GM23338 (cell line): ENCODE data around the gene ISG15.

Experiments
- EZH2 ChIP-seq: fragments of 200-600 bp; sonication (generic); IDR thresholded peaks from one replicate; pipeline ENCODE4 v1.8.0; 2017; ENCODE audit warnings: antibody characterized with exemption, mild to moderate bottlenecking, low read depth; ENCODE audit not compliant: unreplicated experiment
- EZH2phosphoT487 ChIP-seq: fragments of 200-600 bp; sonication (generic); IDR thresholded peaks from one replicate; pipeline ENCODE4 v1.8.1; 2018; ENCODE audit warnings: antibody characterized with exemption; ENCODE audit not compliant: unreplicated experiment
- POLR2AphosphoS5 ChIP-seq: IDR thresholded peaks from 2 replicates; pipeline ENCODE4 v1.6.1; 2016; ENCODE audit warnings: antibody characterized with exemption, low read depth
- ZNF114 ChIP-seq: fragments of 250-450 bp; sonication (Bioruptor Pico); IDR thresholded peaks from 2 replicates; pipeline ENCODE4 v1.5.0; 2020; ENCODE audit warnings: mild to moderate bottlenecking, moderate library complexity
- ZNF331 ChIP-seq: fragments of 250-450 bp; sonication (Bioruptor Pico); IDR thresholded peaks from 2 replicates; pipeline ENCODE4 v1.5.0; 2020; ENCODE audit warnings: low read depth, mild to moderate bottlenecking, moderate library complexity
- TF ChIP-seq, protein P1 (sequence below), 2 experiments: fragments of 200-600 bp in 1 of 2; sonication (generic) in 1 of 2; conservative IDR thresholded peaks; 2 replicates each; pipeline versions ENCODE4 v1.5.1 to v1.6.1; 2016 to 2017; ENCODE audit warnings: antibody characterized with exemption in 2 of 2, low read depth in 2 of 2, mild to moderate bottlenecking in 2 of 2, moderate library complexity in 1 of 2
- TF ChIP-seq, protein P2 (sequence below): IDR thresholded peaks from one replicate; pipeline ENCODE4 v1.6.1; 2018; ENCODE audit warnings: antibody characterized with exemption; ENCODE audit not compliant: unreplicated experiment

DNA sequence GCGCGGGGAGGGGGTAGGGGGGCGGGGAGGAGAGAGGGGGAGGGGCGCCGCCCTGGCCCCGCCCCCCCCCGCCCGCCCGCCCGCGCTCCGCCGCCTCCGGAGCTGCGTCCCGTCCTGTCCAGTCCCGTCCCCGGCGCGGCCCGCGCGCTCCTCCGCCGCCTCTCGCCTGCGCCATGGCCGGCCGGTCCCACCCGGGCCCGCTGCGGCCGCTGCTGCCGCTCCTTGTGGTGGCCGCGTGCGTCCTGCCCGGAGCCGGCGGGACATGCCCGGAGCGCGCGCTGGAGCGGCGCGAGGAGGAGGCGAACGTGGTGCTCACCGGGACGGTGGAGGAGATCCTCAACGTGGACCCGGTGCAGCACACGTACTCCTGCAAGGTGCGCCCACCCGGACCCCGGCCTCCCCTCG is 6.7 kb downstream of the ISG15 start, which contains the start of gene AGRN:
- TF ChIP-seq, protein P1, sequence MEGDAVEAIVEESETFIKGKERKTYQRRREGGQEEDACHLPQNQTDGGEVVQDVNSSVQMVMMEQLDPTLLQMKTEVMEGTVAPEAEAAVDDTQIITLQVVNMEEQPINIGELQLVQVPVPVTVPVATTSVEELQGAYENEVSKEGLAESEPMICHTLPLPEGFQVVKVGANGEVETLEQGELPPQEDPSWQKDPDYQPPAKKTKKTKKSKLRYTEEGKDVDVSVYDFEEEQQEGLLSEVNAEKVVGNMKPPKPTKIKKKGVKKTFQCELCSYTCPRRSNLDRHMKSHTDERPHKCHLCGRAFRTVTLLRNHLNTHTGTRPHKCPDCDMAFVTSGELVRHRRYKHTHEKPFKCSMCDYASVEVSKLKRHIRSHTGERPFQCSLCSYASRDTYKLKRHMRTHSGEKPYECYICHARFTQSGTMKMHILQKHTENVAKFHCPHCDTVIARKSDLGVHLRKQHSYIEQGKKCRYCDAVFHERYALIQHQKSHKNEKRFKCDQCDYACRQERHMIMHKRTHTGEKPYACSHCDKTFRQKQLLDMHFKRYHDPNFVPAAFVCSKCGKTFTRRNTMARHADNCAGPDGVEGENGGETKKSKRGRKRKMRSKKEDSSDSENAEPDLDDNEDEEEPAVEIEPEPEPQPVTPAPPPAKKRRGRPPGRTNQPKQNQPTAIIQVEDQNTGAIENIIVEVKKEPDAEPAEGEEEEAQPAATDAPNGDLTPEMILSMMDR (conservative IDR thresholded peaks at IDR 0.05; ENCODE audit: low read depth in 2 of 2), result no peak
- no peak for TF ChIP-seq ZNF331 (CRISPR knock-in tag)
- no peak for TF ChIP-seq EZH2phosphoT487
- TF ChIP-seq POLR2AphosphoS5, result no peak
- no peak for TF ChIP-seq EZH2
- TF ChIP-seq, protein P2, sequence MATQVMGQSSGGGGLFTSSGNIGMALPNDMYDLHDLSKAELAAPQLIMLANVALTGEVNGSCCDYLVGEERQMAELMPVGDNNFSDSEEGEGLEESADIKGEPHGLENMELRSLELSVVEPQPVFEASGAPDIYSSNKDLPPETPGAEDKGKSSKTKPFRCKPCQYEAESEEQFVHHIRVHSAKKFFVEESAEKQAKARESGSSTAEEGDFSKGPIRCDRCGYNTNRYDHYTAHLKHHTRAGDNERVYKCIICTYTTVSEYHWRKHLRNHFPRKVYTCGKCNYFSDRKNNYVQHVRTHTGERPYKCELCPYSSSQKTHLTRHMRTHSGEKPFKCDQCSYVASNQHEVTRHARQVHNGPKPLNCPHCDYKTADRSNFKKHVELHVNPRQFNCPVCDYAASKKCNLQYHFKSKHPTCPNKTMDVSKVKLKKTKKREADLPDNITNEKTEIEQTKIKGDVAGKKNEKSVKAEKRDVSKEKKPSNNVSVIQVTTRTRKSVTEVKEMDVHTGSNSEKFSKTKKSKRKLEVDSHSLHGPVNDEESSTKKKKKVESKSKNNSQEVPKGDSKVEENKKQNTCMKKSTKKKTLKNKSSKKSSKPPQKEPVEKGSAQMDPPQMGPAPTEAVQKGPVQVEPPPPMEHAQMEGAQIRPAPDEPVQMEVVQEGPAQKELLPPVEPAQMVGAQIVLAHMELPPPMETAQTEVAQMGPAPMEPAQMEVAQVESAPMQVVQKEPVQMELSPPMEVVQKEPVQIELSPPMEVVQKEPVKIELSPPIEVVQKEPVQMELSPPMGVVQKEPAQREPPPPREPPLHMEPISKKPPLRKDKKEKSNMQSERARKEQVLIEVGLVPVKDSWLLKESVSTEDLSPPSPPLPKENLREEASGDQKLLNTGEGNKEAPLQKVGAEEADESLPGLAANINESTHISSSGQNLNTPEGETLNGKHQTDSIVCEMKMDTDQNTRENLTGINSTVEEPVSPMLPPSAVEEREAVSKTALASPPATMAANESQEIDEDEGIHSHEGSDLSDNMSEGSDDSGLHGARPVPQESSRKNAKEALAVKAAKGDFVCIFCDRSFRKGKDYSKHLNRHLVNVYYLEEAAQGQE, result no peak
- TF ChIP-seq ZNF114 (CRISPR knock-in tag), result no peak
